Naive thymus-derived CD4-positive, alpha-beta T cell (primary cell): ENCODE data around the gene MXD3. TPM values are rescaled to one million over a fixed set of nuclear protein-coding genes. Genes with fewer than 3 reads are reported as not detected.

Experiments used
- ATAC-seq: fragments of 150-1000 bp; cut with Tn5 transposase; 2 replicates; pipeline ENCODE4 v1.10.0; 2021; ENCODE audit warnings: mild to moderate bottlenecking, moderate library complexity
- CTCF ChIA-PET: fragments of 350-600 bp; sonication (Branson Sonifier 250); formaldehyde crosslinking; loops from one replicate; lab custom pipeline; 2021; ENCODE audit warnings: antibody characterized with exemption; lab: Charles Lee
- POLR2A ChIA-PET: fragments of 350-600 bp; sonication (Branson Sonifier 250); formaldehyde crosslinking; loops from one replicate; lab custom pipeline; 2021; ENCODE audit warnings: antibody characterized with exemption, inconsistent platforms; lab: Charles Lee
- DNase-seq, 9 donors: peaks; one replicate each; pipeline versions ENCODE4 v3.0.0 to v3.0.0-alpha.2; 2020 to 2022; ENCODE audit warnings: mixed read lengths in 1 of 9
- H3K27ac ChIP-seq: one replicate; pipeline ENCODE4 v1.7.0; 2013; ENCODE audit warnings: mild to moderate bottlenecking, low read depth, low read length, moderate library complexity
- H3K27me3 ChIP-seq, 2 donors: one replicate each; pipeline ENCODE4 v1.7.0; 2013; ENCODE audit warnings: low read length in 2 of 2, mild to moderate bottlenecking in 2 of 2, moderate library complexity in 2 of 2; ENCODE audit not compliant: control insufficient read depth in 2 of 2, insufficient read depth in 2 of 2
- H3K36me3 ChIP-seq, 3 experiments: 1 replicate in 2 of 3; 2 replicates in 1 of 3; pipeline ENCODE4 v1.7.0; 2013; ENCODE audit warnings: low read length in 3 of 3, mild to moderate bottlenecking in 3 of 3, moderate library complexity in 1 of 3; ENCODE audit not compliant: insufficient read depth in 3 of 3, control insufficient read depth in 2 of 3
- H3K4me1 ChIP-seq, 2 donors: one replicate each; pipeline ENCODE4 v1.7.0; 2013; ENCODE audit warnings: low read length in 2 of 2, mild to moderate bottlenecking in 2 of 2, moderate library complexity in 1 of 2; ENCODE audit not compliant: control insufficient read depth in 2 of 2, insufficient read depth in 2 of 2
- H3K4me3 ChIP-seq: 2 replicates; pipeline ENCODE4 v1.7.0; 2013; ENCODE audit warnings: mild to moderate bottlenecking, low read length
- H3K9me3 ChIP-seq, 3 experiments: 1 replicate in 2 of 3; 2 replicates in 1 of 3; pipeline ENCODE4 v1.7.0; 2013; ENCODE audit warnings: low read length in 3 of 3; ENCODE audit not compliant: control insufficient read depth in 2 of 3
- H3K27ac Mint-ChIP-seq, 9 donors: one replicate each; pipeline ENCODE4 v1.8.0; 2020 to 2022; ENCODE audit warnings: mixed read lengths in 9 of 9, mild to moderate bottlenecking in 8 of 9, moderate library complexity in 5 of 9, inconsistent platforms in 2 of 9
- H3K27me3 Mint-ChIP-seq, 5 donors: one replicate each; pipeline ENCODE4 v1.8.0; 2021 to 2022; ENCODE audit warnings: mixed read lengths in 5 of 5, mild to moderate bottlenecking in 1 of 5
- H3K36me3 Mint-ChIP-seq, 5 donors: one replicate each; pipeline ENCODE4 v1.8.0; 2020 to 2022; ENCODE audit warnings: mixed read lengths in 5 of 5, mild to moderate bottlenecking in 3 of 5, inconsistent platforms in 1 of 5
- H3K4me1 Mint-ChIP-seq, 7 donors: one replicate each; pipeline ENCODE4 v1.8.0; 2020 to 2022; ENCODE audit warnings: mixed read lengths in 7 of 7, mild to moderate bottlenecking in 3 of 7, inconsistent platforms in 1 of 7
- H3K4me3 Mint-ChIP-seq, 10 donors: one replicate each; pipeline ENCODE4 v1.8.0; 2020 to 2022; ENCODE audit warnings: mild to moderate bottlenecking in 10 of 10, mixed read lengths in 10 of 10, moderate library complexity in 6 of 10, inconsistent platforms in 2 of 10
- H3K9me3 Mint-ChIP-seq, 11 donors: one replicate each; pipeline ENCODE4 v1.8.0; 2020 to 2022; ENCODE audit warnings: mixed read lengths in 11 of 11, mild to moderate bottlenecking in 4 of 11, inconsistent platforms in 1 of 11, moderate library complexity in 1 of 11
- intact Hi-C, 2 donors: fragments of 100-400 bp; cut with micrococcal nuclease; formaldehyde crosslinking; loops; one replicate each; pipeline ENCODE4 v1.15.1; 2023
- polyA plus RNA-seq, 2 donors: library from polyadenylated mRNA; unstranded; fragments of 300-500 nt; fragmentation: Illumina TruSeq; gene quantifications; one replicate each; pipeline ENCODE4 v1.2.3, GENCODE V29; 2021
- total RNA-seq, 6 experiments: library from RNA in 5 of 6; stranded (reverse) in 5 of 6; gene quantifications; 1 replicate in 5 of 6; 2 replicates in 1 of 6; pipeline ENCODE4 v1.2.3 and lab custom pipeline; 2021 to 2026

The MXD3 gene
- total and polyA plus RNA-seq, 7 experiments from 2014 or later, result 0.63 to 39.8 (median 16.1) TPM

DNA sequence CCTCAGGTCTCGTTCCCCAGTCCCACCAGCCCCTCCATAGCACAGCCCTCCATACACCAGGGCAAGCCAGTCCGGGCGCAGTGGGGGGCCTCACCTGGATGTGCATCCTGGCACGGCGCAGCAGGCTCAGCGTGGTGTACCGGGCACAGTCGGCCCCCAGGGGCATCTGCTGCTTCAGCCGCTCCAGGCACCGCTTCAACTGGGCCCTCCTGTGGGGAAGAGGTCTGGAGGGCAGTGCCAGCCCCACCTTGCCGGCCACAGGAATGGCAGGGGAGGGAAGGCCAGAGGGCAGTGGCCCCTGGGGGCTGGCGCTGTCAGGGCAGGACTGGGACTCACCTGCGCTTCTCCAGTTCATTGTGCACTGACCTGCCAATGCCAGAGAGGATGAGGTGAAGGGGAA, 1.4 kb downstream of the MXD3 start:
- ATAC-seq (no peak), DNase-seq (no peak)
- CTCF ChIA-PET, result interaction anchor here (0.6 to 3.9 kb wide), 17 partner anchors 9 to 312 kb away, joined by 3 to 18 read pairs (median 6); partner anchors contain the start of gene PFN3
- intact Hi-C loops, result loop anchor here in 1 of 2 donors (2.0 to 10.0 kb wide), 2 partner anchors 186 to 666 kb away; partner anchors contain the start of genes PDLIM7 and TSPAN17
- H3K36me3 ChIP-seq, result peaks cover 0 to 23% (median 0%) of the 10 kb centered on the region in 3 experiments
- POLR2A ChIA-PET, result interaction anchor here (0.8 to 4.7 kb wide), 5 partner anchors 9 to 147 kb away, joined by 3 to 18 read pairs (median 6); no protein-coding TSS in a partner anchor
- no peaks in the 10 kb centered on the region for H3K27me3 ChIP-seq
- Mint-ChIP-seq H3K9me3 (peaks cover 0 to 1% (median 0%) of the 10 kb centered on the region in 11 donors), H3K4me3 (peak overlapping the region in 6 of 10 donors; percentile 78 to 93 (median 84)), H3K36me3 (peaks cover 0 to 13% (median 0%) of the 10 kb centered on the region in 5 donors), H3K27me3 (peaks cover 0 to 5% (median 0%) of the 10 kb centered on the region in 5 donors), H3K27ac (peak overlapping the region in 2 of 9 donors; percentile 54 to 79), H3K4me1 (peaks cover 12 to 58% (median 43%) of the 10 kb centered on the region in 7 donors)
- H3K27ac ChIP-seq, result no peak overlapping the region
- no peaks in the 10 kb centered on the region for H3K9me3 ChIP-seq
- H3K4me1 ChIP-seq, result peaks cover 26% of the 10 kb centered on the region in 2 donors
- no peak overlapping the region for H3K4me3 ChIP-seq

DNA sequence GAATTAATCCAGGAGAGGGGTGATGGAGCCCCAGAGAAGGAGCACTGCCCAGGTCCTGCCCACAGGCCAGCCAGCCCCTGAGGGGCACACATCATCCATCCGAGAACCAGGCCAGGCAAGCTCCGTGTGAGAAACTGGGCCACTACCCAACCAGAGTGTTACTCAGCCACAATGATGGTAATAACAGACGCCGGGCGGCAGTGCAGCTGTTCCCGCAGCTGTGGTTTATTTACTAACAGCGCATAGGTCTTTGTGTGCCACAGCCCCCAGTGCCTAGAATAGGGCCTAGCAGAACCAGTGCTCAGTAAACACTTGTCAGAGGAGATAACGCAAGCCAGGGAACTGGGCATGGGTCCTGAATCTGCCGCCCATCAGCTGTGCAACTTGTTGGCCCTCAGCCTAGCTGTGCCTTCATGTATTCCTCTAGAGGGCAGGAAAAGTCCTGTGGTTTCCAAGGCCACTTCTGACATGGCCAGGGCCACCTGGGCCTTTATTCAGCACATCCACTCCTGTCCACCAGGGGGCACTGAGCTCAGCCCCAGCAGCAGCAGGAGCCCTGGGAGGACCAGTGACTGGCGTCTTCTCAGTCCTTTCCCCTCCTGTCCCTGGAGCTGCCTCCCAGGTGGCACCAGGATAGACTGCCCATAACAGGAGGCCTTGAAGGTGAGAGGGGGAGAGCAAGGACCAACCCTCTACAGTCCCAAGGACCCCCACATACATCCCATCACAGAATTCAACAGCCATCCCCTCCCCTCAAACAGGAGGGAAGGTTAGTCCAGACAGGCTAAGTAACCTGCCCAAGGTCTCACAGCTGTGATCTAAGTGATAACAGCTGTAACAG, 2.1 kb downstream of the MXD3 start:
- Mint-ChIP-seq H3K27ac (peak overlapping the region in 5 of 9 donors; percentile 15 to 86 (median 25)), H3K36me3 (peaks cover 0 to 18% (median 0%) of the 10 kb centered on the region in 5 donors), H3K27me3 (peaks cover 0 to 5% (median 0%) of the 10 kb centered on the region in 5 donors), H3K9me3 (peaks cover 0 to 1% (median 0%) of the 10 kb centered on the region in 11 donors), H3K4me1 (peaks cover 19 to 63% (median 51%) of the 10 kb centered on the region in 7 donors), H3K4me3 (peak overlapping the region in 7 of 10 donors; percentile 23 to 84 (median 57))
- ATAC-seq (peak; percentile 47), DNase-seq (peak; percentile 53 to 76 (median 70))
- Histone ChIP-seq H3K36me3 (peaks cover 0 to 23% (median 0%) of the 10 kb centered on the region in 3 experiments), H3K4me1 (peaks cover 32 to 34% of the 10 kb centered on the region in 2 donors), H3K27ac (no peak overlapping the region), H3K27me3 (no peaks in the 10 kb centered on the region), H3K9me3 (no peaks in the 10 kb centered on the region), H3K4me3 (no peak overlapping the region)
- POLR2A ChIA-PET, result interaction anchor here (0.8 to 4.7 kb wide), 6 partner anchors 8 to 148 kb away, joined by 3 to 18 read pairs (median 5); no protein-coding TSS in a partner anchor
- intact Hi-C loops, result loop anchor here (2.0 to 10.0 kb wide), 4 partner anchors 187 to 775 kb away; partner anchors contain the start of genes PDLIM7 (in 1 of the 2), RNF44 (in 1 of the 2) and TSPAN17 (in 1 of the 2)
- CTCF ChIA-PET, result interaction anchor here (0.6 to 3.9 kb wide), 21 partner anchors 8 to 313 kb away, joined by 3 to 18 read pairs (median 4); partner anchors contain the start of genes PDLIM7 and PFN3

DNA sequence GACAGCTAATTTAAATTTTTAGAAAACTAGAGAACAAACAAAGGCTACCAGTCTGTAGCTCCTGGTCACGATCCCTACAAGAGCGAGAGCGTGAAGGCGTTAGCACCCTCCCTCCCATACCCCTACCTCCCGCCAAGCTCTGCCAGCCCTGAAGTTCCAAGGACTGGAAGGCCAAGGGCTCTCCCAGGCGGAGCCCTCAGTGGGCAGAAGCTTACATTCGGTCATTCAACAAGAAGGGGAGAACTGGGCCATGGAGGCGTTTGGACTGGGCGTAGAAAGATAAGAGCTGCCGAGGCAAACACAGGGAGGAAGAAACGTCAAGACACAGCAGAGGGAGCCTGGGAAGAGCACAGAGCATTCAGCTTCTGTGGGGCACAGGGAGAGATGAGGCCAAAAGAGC, 3.0 kb downstream of the MXD3 start:
- peaks cover 34 to 37% of the 10 kb centered on the region in 2 donors for H3K4me1 ChIP-seq
- CTCF ChIA-PET, result interaction anchor here (0.8 to 3.9 kb wide), 6 partner anchors 10 to 198 kb away, joined by 3 to 18 read pairs (median 10); partner anchors contain the start of genes PDLIM7 and PFN3

DNA sequence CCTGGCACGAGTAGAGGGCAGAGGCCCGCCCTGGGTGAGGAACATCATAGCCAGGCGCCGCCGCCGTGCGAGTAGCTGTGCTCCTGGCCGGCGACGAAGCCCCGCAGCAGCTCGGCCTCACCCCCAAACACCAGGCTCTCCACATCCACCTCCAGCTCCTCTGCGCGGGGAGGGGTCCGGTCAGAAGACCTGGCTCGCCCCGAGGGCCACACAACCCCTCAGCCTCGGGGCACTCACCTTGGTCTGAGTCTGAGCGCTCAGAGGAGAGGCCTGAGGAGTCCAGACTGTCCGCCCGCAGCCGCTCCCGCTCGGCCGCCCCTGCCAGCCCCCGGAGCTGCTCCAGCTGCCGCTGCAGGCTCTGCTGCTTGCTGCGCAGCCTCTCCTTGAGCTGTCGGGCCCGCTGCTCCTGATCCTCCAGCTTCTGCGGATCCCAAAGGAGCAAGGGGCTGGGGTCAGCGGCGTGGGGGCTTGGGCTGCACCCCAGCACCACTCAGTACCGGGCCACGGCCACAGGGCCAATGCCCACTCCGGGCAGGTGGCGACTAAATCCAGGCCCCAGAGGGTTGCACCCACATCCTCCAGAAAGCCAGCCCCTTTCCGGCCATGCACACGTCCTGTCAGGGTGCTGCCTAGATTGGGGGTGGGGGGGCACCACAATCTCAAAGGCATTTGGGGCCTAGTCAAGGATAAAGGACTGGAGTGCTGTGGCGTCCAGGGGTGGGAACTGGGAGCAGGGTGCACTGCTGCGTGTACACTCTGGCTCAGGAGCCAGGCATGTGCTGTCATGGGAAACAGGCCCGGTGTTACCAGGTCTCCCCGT, 3.9 kb downstream of the MXD3 start:
- DNase-seq (no peak), ATAC-seq (no peak)
- H3K9me3 Mint-ChIP-seq, result no peaks in the 10 kb centered on the region
- no peak overlapping the region for H3K27ac ChIP-seq
- POLR2A ChIA-PET, result interaction anchor here (0.7 to 4.7 kb wide), 3 partner anchors 9 to 148 kb away, joined by 3 to 18 read pairs (median 7); no protein-coding TSS in a partner anchor
- peaks cover 0 to 25% (median 3%) of the 10 kb centered on the region in 5 donors for H3K36me3 Mint-ChIP-seq
- peaks cover 27 to 61% (median 55%) of the 10 kb centered on the region in 7 donors for H3K4me1 Mint-ChIP-seq
- CTCF ChIA-PET, result interaction anchor here (0.7 to 3.9 kb wide), 4 partner anchors 11 to 194 kb away, joined by 3 to 18 read pairs (median 15); partner anchors contain the start of gene PFN3
- intact Hi-C loops, result loop anchor here (2.0 to 10.0 kb wide), 2 partner anchors 193 to 773 kb away; partner anchors contain the start of gene RNF44 (in 1 of the 2)
- no peak overlapping the region for H3K27ac Mint-ChIP-seq
- H3K4me3 ChIP-seq, result no peak overlapping the region
- H3K4me3 Mint-ChIP-seq, result peak overlapping the region in 1 of 10 donors; percentile 16
- H3K36me3 ChIP-seq, result peaks cover 0 to 23% (median 0%) of the 10 kb centered on the region in 3 experiments
- H3K27me3 Mint-ChIP-seq, result peaks cover 0 to 5% (median 0%) of the 10 kb centered on the region in 5 donors
- H3K27me3 ChIP-seq, result no peaks in the 10 kb centered on the region
- no peaks in the 10 kb centered on the region for H3K9me3 ChIP-seq
- peaks cover 32 to 33% of the 10 kb centered on the region in 2 donors for H3K4me1 ChIP-seq

More for the DNA sequence above, 3.0 kb downstream of the MXD3 start:
- DNase-seq (peak in 1 of 9 donors; percentile 12), ATAC-seq (no peak)
- Mint-ChIP-seq H3K4me1 (peaks cover 27 to 65% (median 58%) of the 10 kb centered on the region in 7 donors), H3K27ac (peak overlapping the region in 1 of 9 donors; percentile 34), H3K4me3 (no peak overlapping the region), H3K36me3 (peaks cover 0 to 23% (median 3%) of the 10 kb centered on the region in 5 donors), H3K9me3 (peaks cover 0 to 1% (median 0%) of the 10 kb centered on the region in 11 donors), H3K27me3 (peaks cover 0 to 5% (median 0%) of the 10 kb centered on the region in 5 donors)
- H3K9me3 ChIP-seq, result no peaks in the 10 kb centered on the region
- H3K4me3 ChIP-seq, result no peak overlapping the region
- H3K27ac ChIP-seq, result no peak overlapping the region
- peaks cover 0 to 23% (median 0%) of the 10 kb centered on the region in 3 experiments for H3K36me3 ChIP-seq
- intact Hi-C loops, result loop anchor here (2.0 to 10.0 kb wide), 2 partner anchors 194 to 774 kb away; partner anchors contain the start of gene RNF44 (in 1 of the 2)
- H3K27me3 ChIP-seq, result no peaks in the 10 kb centered on the region
- POLR2A ChIA-PET, result interaction anchor here (0.6 to 4.7 kb wide), 6 partner anchors 10 to 147 kb away, joined by 3 to 18 read pairs (median 5); no protein-coding TSS in a partner anchor

DNA sequence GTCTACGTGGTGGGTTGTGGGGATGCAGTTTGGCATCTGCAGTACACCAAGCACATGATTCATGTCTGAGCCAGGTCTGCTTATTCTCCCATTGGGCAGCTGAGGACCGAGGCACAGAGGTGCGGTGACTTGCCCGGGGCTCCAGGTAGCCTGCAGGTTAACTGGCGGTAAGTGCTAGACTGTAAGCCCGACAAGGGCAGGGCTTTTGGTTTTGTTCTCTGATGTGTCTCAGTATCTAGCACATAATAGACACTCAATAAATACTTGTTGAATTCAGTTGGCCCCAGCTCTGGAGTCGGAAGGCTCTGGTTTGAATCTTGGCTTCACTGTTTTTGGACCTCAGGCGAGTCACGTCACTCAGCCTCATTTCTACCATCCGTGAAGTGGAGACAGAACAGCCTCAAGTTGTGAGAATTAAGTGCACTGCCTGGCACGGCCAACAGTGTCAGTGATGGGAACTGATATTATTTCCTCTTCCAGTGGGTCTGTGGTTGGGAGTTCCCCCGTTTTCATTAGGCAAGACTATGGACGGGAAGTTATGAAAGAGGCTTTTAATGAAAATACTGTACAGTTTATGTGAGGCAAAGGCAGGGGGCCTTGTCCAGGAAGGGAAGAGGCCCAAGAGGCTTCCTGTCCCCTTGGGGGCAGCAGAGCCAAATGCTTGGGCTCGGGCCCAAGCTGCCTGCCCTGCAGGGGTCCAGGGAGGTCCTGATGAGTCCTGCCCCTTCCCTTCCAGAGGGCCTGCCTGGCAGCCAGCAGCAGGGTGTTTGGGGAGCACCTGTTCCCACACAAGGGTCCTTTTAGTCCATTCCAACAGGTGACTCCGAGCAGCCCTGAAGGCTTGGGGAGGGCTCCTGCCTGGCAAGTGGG, 4.8 kb downstream of the MXD3 start:
- POLR2A ChIA-PET, result interaction anchor here (4.7 kb wide), 1 partner anchor 8 kb away, joined by 18 read pairs; no protein-coding TSS in a partner anchor
- H3K4me1 Mint-ChIP-seq, result peaks cover 33 to 62% (median 60%) of the 10 kb centered on the region in 7 donors
- CTCF ChIA-PET, result interaction anchor here (0.9 to 3.9 kb wide), 2 partner anchors 76 to 95 kb away, joined by 3 to 18 read pairs; partner anchors contain the start of gene PFN3
- Histone ChIP-seq H3K27me3 (no peaks in the 10 kb centered on the region), H3K27ac (no peak overlapping the region), H3K9me3 (no peaks in the 10 kb centered on the region), H3K4me3 (no peak overlapping the region), H3K4me1 (peaks cover 35 to 36% of the 10 kb centered on the region in 2 donors), H3K36me3 (peaks cover 0 to 23% (median 0%) of the 10 kb centered on the region in 3 experiments)
- intact Hi-C loops, result loop anchor here in 1 of 2 donors (10.0 kb wide), 1 partner anchor 772 kb away; the partner anchor contains the start of gene RNF44
- no peaks in the 10 kb centered on the region for H3K9me3 Mint-ChIP-seq
- peak; percentile 38 for ATAC-seq
- DNase-seq, result no peak
- H3K36me3 Mint-ChIP-seq, result peaks cover 0 to 31% (median 3%) of the 10 kb centered on the region in 5 donors
- H3K4me3 Mint-ChIP-seq, result peak overlapping the region in 6 of 10 donors; percentile 10 to 48 (median 32)
- H3K27ac Mint-ChIP-seq, result peak overlapping the region in 2 of 9 donors; percentile 20 to 56
- H3K27me3 Mint-ChIP-seq, result peaks cover 0 to 5% (median 0%) of the 10 kb centered on the region in 5 donors
